SK-N-SH treated with all-trans-retinoic acid at 6 μM for 48 hours (cell line): Measurements from ENCODE around the gene CYFIP1.

ENCODE experiments used
- CREB5 ChIP-seq: fragments of 250-450 bp; sonication (Bioruptor Pico); IDR thresholded peaks from 2 replicates; pipeline ENCODE4 v1.5.1; 2020; ENCODE audit warnings: low read depth, mild to moderate bottlenecking, moderate library complexity
- CSRNP3 ChIP-seq: fragments of 250-450 bp; sonication (Bioruptor Pico); IDR thresholded peaks from 2 replicates; pipeline ENCODE4 v1.5.1; 2021; ENCODE audit warnings: mild to moderate bottlenecking, moderate library complexity
- ZNF565 ChIP-seq: fragments of 450-650 bp; formaldehyde crosslinking; conservative IDR thresholded peaks from 2 replicates; pipeline ENCODE4 v1.5.0; 2020; ENCODE audit warnings: low read depth, mild to moderate bottlenecking, moderate library complexity

- TF ChIP-seq CREB5 (CRISPR knock-in tag) (no peak), CSRNP3 (CRISPR knock-in tag) (no peak), ZNF565 (CRISPR knock-in tag) (no peak)
Observed at GRCh38 chr15:22823495-22824128, 156.6 kb downstream of the CYFIP1 start.
